VCaP (cell line): ENCODE measurements around the gene TNFAIP8.
"Not testable (repeated sequence)": the region's sequence is repeated elsewhere in the genome, so short reads cannot be mapped to it uniquely, and the experiment has no call there.

ENCODE experiments used
- H3K27ac ChIP-seq: fragments of 450-650 bp; 2 replicates; pipeline ENCODE4 v1.5.1; 2017
- TF ChIP-seq, protein P1 (sequence below): fragments of 450-650 bp; conservative IDR thresholded peaks from 2 replicates; pipeline ENCODE4 v1.5.1; 2017; ENCODE audit warnings: mild to moderate bottlenecking, moderate library complexity

Gene TNFAIP8

DNA sequence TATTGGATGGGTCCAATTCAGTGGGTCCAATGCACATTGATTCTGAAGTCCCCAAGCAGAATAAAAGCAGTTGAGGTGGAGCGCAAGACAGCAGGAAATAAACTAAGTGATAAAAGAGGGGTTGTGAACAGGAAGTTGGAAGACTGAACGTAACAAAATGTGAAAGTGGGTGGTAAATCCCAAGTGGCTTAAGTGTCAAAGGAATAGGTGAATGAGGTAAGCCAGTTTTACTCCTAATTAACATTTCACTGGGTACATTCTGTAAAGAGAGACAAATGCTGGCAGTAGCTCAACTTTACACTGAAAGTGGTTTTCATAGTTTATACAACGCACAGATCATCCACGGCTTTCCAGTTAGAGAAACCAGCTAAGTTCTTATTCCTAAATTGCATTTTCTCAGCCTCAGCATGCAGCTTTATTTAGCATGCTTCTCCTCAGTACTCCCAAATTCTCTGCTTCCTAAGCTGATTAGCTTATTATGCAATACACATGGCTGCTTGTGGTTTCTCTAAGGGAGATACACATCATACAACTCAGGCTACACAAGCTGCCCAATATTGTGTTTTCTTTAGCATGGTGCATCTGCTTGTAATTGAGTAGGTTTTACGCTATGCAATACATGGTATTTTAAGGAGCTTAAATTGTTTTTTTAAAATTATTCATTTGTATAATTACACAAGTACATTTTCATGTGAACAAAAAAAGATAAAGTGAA lies 62.2 kb downstream of the TNFAIP8 start:
- TF ChIP-seq, protein P1, sequence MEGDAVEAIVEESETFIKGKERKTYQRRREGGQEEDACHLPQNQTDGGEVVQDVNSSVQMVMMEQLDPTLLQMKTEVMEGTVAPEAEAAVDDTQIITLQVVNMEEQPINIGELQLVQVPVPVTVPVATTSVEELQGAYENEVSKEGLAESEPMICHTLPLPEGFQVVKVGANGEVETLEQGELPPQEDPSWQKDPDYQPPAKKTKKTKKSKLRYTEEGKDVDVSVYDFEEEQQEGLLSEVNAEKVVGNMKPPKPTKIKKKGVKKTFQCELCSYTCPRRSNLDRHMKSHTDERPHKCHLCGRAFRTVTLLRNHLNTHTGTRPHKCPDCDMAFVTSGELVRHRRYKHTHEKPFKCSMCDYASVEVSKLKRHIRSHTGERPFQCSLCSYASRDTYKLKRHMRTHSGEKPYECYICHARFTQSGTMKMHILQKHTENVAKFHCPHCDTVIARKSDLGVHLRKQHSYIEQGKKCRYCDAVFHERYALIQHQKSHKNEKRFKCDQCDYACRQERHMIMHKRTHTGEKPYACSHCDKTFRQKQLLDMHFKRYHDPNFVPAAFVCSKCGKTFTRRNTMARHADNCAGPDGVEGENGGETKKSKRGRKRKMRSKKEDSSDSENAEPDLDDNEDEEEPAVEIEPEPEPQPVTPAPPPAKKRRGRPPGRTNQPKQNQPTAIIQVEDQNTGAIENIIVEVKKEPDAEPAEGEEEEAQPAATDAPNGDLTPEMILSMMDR: no peak
- peak overlapping the region; percentile 61 for H3K27ac ChIP-seq

DNA sequence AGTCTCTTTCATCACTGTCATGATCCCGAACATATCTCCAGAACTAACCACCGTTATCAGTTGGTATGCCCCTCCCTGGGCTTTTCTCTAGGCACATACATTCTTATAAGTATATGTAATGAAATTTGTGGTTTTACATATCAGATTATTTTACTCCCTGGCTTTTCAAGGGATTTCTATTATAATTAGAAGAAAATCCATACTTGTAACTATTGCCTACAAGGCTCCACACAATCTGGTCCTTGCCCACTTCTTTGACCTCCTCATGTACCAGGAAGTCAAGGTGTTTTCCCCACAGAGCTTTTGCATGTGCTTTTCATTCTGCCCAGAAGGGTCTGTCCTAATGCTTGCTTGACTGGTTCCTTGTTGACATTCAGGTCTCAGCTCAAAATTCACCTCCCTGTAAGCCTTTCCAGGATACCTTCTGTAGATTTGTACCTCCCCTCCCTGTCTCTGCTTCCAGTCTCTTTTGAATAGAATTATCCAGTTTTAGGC lies 62.8 kb downstream of the TNFAIP8 start:
- TF ChIP-seq, protein P1: no peak
- peak overlapping the region; percentile 61 for H3K27ac ChIP-seq

DNA sequence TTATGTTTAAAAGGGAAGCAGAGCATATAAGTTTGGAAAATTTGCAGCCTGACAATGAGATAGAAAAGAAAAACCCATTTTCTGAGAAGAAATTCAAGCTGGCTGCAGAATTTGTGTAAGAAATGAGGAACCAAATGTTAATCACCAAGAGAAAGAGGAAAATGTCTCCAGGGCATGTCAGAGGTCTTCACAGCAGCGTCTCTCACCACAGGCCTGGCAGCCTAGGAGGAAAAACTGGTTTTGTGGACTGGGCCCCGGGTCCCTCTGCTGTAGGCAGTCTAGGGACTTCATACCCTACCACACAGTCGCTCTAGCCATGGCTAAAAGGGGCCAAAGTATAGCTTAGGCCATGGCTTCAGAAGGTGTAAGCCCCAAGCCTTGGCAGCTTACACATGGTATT lies 64.3 kb downstream of the TNFAIP8 start:
- TF ChIP-seq, protein P1: no peak
- peak overlapping the region; percentile 13; the same call in 1 of the 2 replicates for H3K27ac ChIP-seq

DNA sequence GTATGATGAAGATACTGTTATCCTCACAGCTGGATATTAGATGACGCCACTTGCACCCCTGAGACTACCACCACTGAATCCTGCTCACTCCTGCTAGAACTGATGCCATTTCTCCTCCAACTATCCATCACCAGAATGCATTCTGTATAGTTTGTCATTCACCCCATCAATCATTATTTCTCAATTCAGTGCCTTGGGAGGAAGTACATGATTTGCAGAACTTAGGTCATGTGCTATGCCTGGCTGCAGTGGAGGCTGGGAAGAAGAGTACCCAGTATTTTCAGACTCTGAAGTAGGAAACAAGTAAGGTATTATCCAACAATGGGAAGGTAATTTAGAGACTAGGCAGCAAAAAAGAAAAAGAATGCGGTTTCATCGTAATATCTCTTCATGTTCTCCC lies 70.2 kb downstream of the TNFAIP8 start:
- H3K27ac ChIP-seq: no peak overlapping the region
- TF ChIP-seq, protein P1: no peak

DNA sequence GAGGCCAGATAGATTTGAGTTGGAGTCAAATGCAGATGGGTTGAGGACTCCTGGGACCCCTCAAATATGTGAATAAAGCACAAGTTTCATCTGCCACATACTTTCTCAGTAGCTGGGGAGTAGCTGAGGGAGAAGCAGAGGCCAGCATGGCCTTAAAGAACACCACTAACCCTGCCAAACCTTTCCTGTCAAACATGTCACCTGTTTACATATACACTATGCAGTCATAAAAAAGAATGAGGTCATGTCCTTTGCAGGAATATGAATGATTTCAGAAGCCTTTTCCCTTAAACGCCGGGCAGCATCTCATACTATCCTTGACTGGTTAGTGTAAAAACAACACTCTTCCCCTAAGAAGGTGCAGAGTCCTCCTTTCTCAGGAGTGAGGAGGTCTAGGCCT lies 71.2 kb downstream of the TNFAIP8 start:
- H3K27ac ChIP-seq: no peak overlapping the region
- TF ChIP-seq, protein P1: no peak

DNA sequence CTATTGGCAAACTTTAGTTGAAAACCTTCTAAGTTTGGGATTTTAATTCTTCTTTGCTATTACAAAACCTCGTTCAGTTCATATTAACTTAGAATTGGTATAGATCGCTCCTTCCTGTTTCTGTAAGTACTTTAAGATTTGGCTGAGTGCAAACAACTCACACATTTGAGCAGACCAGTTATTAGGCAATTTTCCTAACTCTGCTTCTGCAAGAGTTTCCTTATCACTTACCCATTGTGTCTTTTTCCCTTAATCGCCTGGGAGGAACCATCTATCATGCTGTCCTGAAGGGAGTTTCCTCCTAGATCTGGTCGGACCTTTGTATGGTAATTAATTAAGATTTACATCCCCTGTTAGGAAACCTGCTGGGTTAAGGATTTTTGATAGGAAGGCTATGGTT lies 71.8 kb downstream of the TNFAIP8 start:
- H3K27ac ChIP-seq: not testable (repeated sequence)

DNA sequence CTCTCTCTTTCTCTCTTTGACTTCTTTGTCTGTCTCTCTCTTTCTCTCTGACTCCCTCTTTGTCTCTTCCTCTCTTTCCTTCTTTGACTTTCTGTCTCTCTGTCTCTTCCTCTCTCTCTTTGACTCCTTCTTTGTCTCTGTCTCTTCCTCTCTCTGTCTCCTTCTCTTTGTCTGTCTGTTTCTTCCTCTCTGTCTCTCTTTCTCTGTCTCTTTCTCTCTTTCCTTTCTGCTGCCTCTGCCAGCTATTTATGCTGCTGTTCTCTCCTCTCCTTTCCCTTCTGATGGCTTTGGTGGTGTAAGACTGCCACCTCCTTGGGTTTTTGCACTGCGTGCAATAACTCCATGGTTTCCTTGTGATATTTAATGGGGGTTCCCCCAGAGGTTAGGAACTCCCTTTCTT lies 72.3 kb downstream of the TNFAIP8 start:
- not testable (repeated sequence) for H3K27ac ChIP-seq

DNA sequence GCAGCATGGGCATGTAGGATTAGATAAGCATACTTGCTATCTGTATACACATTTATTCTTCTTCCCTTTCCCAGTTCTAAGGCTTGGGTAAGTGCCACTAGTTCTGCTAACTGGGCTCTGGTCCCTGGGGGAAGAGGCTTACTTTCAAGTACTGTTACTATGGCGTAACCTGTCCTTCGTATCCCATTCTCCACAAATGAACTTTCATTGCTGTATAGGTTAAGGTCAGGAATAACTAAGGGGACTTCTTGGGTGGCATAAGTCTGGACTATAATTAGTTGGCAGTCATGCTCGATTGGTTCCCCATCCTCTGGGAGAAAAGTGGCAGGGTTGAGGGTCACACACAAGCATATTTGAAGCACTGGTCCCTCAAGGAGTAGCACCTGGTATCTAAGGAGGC lies 72.8 kb downstream of the TNFAIP8 start:
- H3K27ac ChIP-seq: not testable (repeated sequence)

DNA sequence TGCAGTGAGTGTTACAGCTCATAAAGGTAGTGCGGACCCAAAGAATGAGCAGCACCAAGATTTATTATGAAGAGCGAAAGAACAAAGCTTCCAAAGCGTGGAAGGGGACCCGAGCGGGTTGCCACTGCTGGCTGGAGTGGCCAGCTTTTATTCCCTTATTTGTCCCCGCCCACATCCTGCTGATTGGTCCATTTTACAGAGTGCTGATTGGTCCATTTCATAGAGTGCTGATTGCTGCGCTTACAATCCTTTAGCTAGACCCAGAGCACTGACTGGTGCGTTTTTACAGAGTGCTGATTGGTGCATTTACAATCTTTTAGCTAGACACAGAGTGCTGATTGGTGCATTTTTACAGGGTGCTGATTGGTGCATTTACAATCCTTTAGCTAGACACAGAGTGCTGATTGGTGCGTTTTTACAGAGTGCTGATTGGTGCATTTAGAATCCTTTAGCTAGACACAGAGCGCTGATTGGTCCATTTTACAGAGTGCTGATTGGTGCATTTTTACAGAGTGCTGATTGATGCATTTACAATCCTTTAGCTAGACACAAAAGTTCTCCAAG lies 76.9 kb downstream of the TNFAIP8 start:
- H3K27ac ChIP-seq: not testable (repeated sequence)
